Mesenchymal stem cell (in vitro differentiated cells and primary cell): ENCODE measurements around the gene INCA1.
"Not testable (repeated sequence)": the region's sequence is repeated elsewhere in the genome, so short reads cannot be mapped to it uniquely, and the experiment has no call there.

Experiments
- DNase-seq: peaks from one replicate; pipeline ENCODE4 v3.0.0-alpha.2; 2013
- H2AFZ ChIP-seq: one replicate; pipeline ENCODE4 v1.6.1; 2013; ENCODE audit warnings: low read depth, mild to moderate bottlenecking, control low read depth, inconsistent platforms, low read length, moderate library complexity
- H2AK5ac ChIP-seq: 2 replicates; pipeline ENCODE4 v1.6.1; 2013; ENCODE audit warnings: low read length, moderate library complexity, mild to moderate bottlenecking, inconsistent platforms; ENCODE audit not compliant: severe bottlenecking
- H2BK120ac ChIP-seq: one replicate; pipeline ENCODE4 v1.6.1; 2013; ENCODE audit warnings: low read depth, mild to moderate bottlenecking, inconsistent platforms, low read length, moderate library complexity
- H2BK12ac ChIP-seq, 2 experiments: one replicate each; pipeline ENCODE4 v1.6.1; 2013; ENCODE audit warnings: inconsistent platforms in 2 of 2, low read length in 2 of 2, mild to moderate bottlenecking in 2 of 2, moderate library complexity in 2 of 2, control low read depth in 1 of 2
- H2BK15ac ChIP-seq: one replicate; pipeline ENCODE4 v1.6.1; 2013; ENCODE audit warnings: mild to moderate bottlenecking, low read depth, inconsistent platforms; ENCODE audit not compliant: poor library complexity, severe bottlenecking
- H2BK5ac ChIP-seq: 2 replicates; pipeline ENCODE4 v1.6.1; 2013; ENCODE audit warnings: low read depth, mild to moderate bottlenecking, low read length, control low read depth, inconsistent platforms; ENCODE audit not compliant: poor library complexity, severe bottlenecking
- H3K14ac ChIP-seq, 2 experiments: one replicate each; pipeline ENCODE4 v1.6.1; 2013; ENCODE audit warnings: inconsistent platforms in 2 of 2, low read length in 2 of 2, control low read depth in 1 of 2, mild to moderate bottlenecking in 1 of 2, moderate library complexity in 1 of 2
- H3K18ac ChIP-seq, 2 experiments: one replicate each; pipeline ENCODE4 v1.6.1; 2013; ENCODE audit warnings: inconsistent platforms in 2 of 2, low read length in 2 of 2, control low read depth in 1 of 2, low read depth in 1 of 2, mild to moderate bottlenecking in 1 of 2
- H3K23ac ChIP-seq, 2 experiments: one replicate each; pipeline ENCODE4 v1.6.1; 2013; ENCODE audit warnings: inconsistent platforms in 2 of 2, low read length in 2 of 2, mild to moderate bottlenecking in 2 of 2, moderate library complexity in 2 of 2, control low read depth in 1 of 2
- H3K27ac ChIP-seq: 2 replicates; pipeline ENCODE4 v1.5.1; 2013; ENCODE audit warnings: mild to moderate bottlenecking, moderate library complexity, low read length, control low read depth, inconsistent platforms; ENCODE audit not compliant: poor library complexity, severe bottlenecking
- H3K27me3 ChIP-seq, 2 experiments: 2 replicates each; pipeline versions ENCODE4 v1.6.1 to v1.7.0; 2013; ENCODE audit warnings: low read length in 2 of 2, mild to moderate bottlenecking in 2 of 2, moderate library complexity in 2 of 2, control low read depth in 1 of 2, inconsistent platforms in 1 of 2; ENCODE audit not compliant: control insufficient read depth in 1 of 2, insufficient read depth in 1 of 2
- H3K36me3 ChIP-seq, 2 experiments: 2 replicates each; pipeline versions ENCODE4 v1.6.1 to v1.7.0; 2013; ENCODE audit warnings: low read length in 2 of 2, control low read depth in 1 of 2, inconsistent platforms in 1 of 2, low read depth in 1 of 2, mild to moderate bottlenecking in 1 of 2; ENCODE audit not compliant: insufficient read depth in 2 of 2, control insufficient read depth in 1 of 2
- H3K4ac ChIP-seq, 2 experiments: one replicate each; pipeline ENCODE4 v1.6.1; 2013; ENCODE audit warnings: inconsistent platforms in 2 of 2, low read length in 2 of 2, mild to moderate bottlenecking in 2 of 2, moderate library complexity in 2 of 2, control low read depth in 1 of 2, low read depth in 1 of 2
- H3K4me1 ChIP-seq: 2 replicates; pipeline ENCODE4 v1.6.1; 2013; ENCODE audit warnings: low read depth, low read length, control low read depth; ENCODE audit not compliant: control insufficient read depth, insufficient read depth
- H3K4me2 ChIP-seq: 2 replicates; pipeline ENCODE4 v1.6.1; 2013; ENCODE audit warnings: low read length, mild to moderate bottlenecking, inconsistent platforms; ENCODE audit not compliant: poor library complexity, severe bottlenecking
- H3K4me3 ChIP-seq, 2 experiments: 2 replicates each; pipeline versions ENCODE4 v1.5.1 to v1.7.0; 2013; ENCODE audit warnings: low read length in 2 of 2, mild to moderate bottlenecking in 2 of 2, control low read depth in 1 of 2, low read depth in 1 of 2; ENCODE audit not compliant: insufficient read depth in 1 of 2
- H3K79me1 ChIP-seq: replicated peaks from 2 replicates; pipeline ENCODE4 v1.6.1; 2013; ENCODE audit warnings: mild to moderate bottlenecking, control low read depth, low read length, inconsistent platforms; ENCODE audit not compliant: poor library complexity, severe bottlenecking
- H3K9ac ChIP-seq: 2 replicates; pipeline ENCODE4 v1.7.0; 2013; ENCODE audit warnings: mild to moderate bottlenecking, low read length, moderate library complexity
- H3K9me3 ChIP-seq: 2 replicates; pipeline ENCODE4 v1.7.0; 2013; ENCODE audit warnings: mild to moderate bottlenecking, low read length; ENCODE audit not compliant: control insufficient read depth
- H4K8ac ChIP-seq: one replicate; pipeline ENCODE4 v1.6.1; 2013; ENCODE audit warnings: inconsistent platforms, mild to moderate bottlenecking, low read length, moderate library complexity
- H4K91ac ChIP-seq: one replicate; pipeline ENCODE4 v1.6.1; 2013; ENCODE audit warnings: mild to moderate bottlenecking, low read length, inconsistent platforms
- WGBS: methylation state at CpG from one replicate; pipeline ENCODE4 v1.1.7; 2013; ENCODE audit warnings: mixed read lengths; 5-methylcytosine and 5-hydroxymethylcytosine counted together

INCA1 gene

GRCh38 chr17:5033352-5034015 is 36.2 kb upstream of the INCA1 start:
- Histone ChIP-seq H3K4me1 (peaks cover 3% of the 10 kb centered on the region), H4K91ac (no peak overlapping the region), H2BK15ac (no peak overlapping the region), H3K79me1 (no peaks in the 10 kb centered on the region), H4K8ac (no peak overlapping the region), H3K18ac (no peak overlapping the region), H3K23ac (no peak overlapping the region), H2BK120ac (no peak overlapping the region), H3K4me2 (no peak overlapping the region), H2BK12ac (no peak overlapping the region), H3K9ac (no peak overlapping the region), H2BK5ac (no peak overlapping the region), H2AFZ (no peak overlapping the region), H3K27ac (no peak overlapping the region), H3K14ac (no peak overlapping the region), H2AK5ac (no peak overlapping the region), H3K4ac (no peak overlapping the region), H3K27me3 (peaks cover 6 to 9% of the 10 kb centered on the region in 2 experiments), H3K4me3 (no peak overlapping the region), H3K9me3 (no peaks in the 10 kb centered on the region), H3K36me3 (no peaks in the 10 kb centered on the region)
- DNase-seq: no peak
- 91% methylated on average over 13 of the region's 13 CpGs for WGBS

GRCh38 chr17:5032865-5033264 is 35.5 kb upstream of the INCA1 start:
- no peaks in the 10 kb centered on the region for H3K36me3 ChIP-seq
- H3K79me1 ChIP-seq: no peaks in the 10 kb centered on the region
- H3K9ac ChIP-seq: no peak overlapping the region
- no peak overlapping the region for H3K4me3 ChIP-seq
- H3K4me1 ChIP-seq: peaks cover 3% of the 10 kb centered on the region
- H4K8ac ChIP-seq: no peak overlapping the region
- no peak overlapping the region for H4K91ac ChIP-seq
- H2AFZ ChIP-seq: no peak overlapping the region
- WGBS: 94% methylated on average over 6 of the region's 6 CpGs
- H2BK120ac ChIP-seq: no peak overlapping the region
- H2BK5ac ChIP-seq: no peak overlapping the region
- H3K14ac ChIP-seq: peak overlapping the region in 1 of 2 experiments; percentile 79
- no peak overlapping the region for H3K23ac ChIP-seq
- no peak overlapping the region for H3K18ac ChIP-seq
- H3K27ac ChIP-seq: no peak overlapping the region
- DNase-seq: no peak
- no peak overlapping the region for H3K4ac ChIP-seq
- peaks cover 6 to 9% of the 10 kb centered on the region in 2 experiments for H3K27me3 ChIP-seq
- peak overlapping the region in 1 of 2 experiments; percentile 13 for H2BK12ac ChIP-seq
- no peaks in the 10 kb centered on the region for H3K9me3 ChIP-seq
- H3K4me2 ChIP-seq: no peak overlapping the region
- no peak overlapping the region for H2BK15ac ChIP-seq
- H2AK5ac ChIP-seq: no peak overlapping the region

- Histone ChIP-seq H3K27ac (no peak overlapping the region), H2AK5ac (no peak overlapping the region), H3K9ac (peak overlapping the region; percentile 70), H3K4me3 (peak overlapping the region; percentile 46 to 72), H3K23ac (no peak overlapping the region), H3K18ac (no peak overlapping the region), H4K8ac (no peak overlapping the region), H2AFZ (no peak overlapping the region), H3K4me1 (peaks cover 3% of the 10 kb centered on the region), H2BK12ac (no peak overlapping the region), H3K27me3 (peaks cover 6 to 9% of the 10 kb centered on the region in 2 experiments), H2BK120ac (no peak overlapping the region), H3K14ac (no peak overlapping the region), H3K79me1 (no peaks in the 10 kb centered on the region), H4K91ac (no peak overlapping the region), H2BK5ac (no peak overlapping the region), H3K36me3 (no peaks in the 10 kb centered on the region), H3K9me3 (no peaks in the 10 kb centered on the region), H3K4me2 (peak overlapping the region; percentile 8), H2BK15ac (no peak overlapping the region), H3K4ac (no peak overlapping the region)
- WGBS: 9% methylated on average over 30 of the region's 48 CpGs
- peak; percentile 84 for DNase-seq
These were observed 34.2 kb upstream of the INCA1 start for GRCh38 chr17:5031365-5032082.

GRCh38 chr17:5030168-5030567 is 32.8 kb upstream of the INCA1 start:
- H3K27ac ChIP-seq, H2BK15ac ChIP-seq, H2BK5ac ChIP-seq, H3K4me1 ChIP-seq, H3K4ac ChIP-seq, H3K23ac ChIP-seq, H2BK12ac ChIP-seq, H3K9ac ChIP-seq, H2AK5ac ChIP-seq, DNase-seq, H4K91ac ChIP-seq, H3K27me3 ChIP-seq, H3K9me3 ChIP-seq, H4K8ac ChIP-seq, H2BK120ac ChIP-seq, H3K18ac ChIP-seq, H2AFZ ChIP-seq, H3K79me1 ChIP-seq, H3K4me2 ChIP-seq, H3K4me3 ChIP-seq, H3K14ac ChIP-seq, H3K36me3 ChIP-seq: not testable (repeated sequence)
- WGBS: 97% methylated on average over 2 of the region's 2 CpGs
